ENCODE data around the gene CSMD2.

DNA sequence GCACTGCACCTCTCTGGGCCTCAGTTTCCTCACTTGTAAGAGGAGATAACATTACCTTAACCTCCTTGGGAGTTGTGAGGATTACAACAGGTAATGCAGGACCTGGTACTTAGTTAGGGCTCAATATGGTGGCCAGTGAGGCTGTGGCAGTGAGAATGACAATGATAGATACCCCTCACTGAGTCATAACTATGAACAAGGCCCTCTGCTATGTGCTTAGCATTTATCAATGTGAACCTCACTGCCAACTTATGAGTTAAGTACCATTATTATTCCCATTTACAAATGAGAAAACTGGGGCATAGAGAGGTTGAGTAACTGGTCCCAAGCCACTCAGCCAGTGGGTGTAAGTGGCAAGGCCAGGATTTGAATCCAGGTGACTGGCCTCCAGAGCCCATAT, 236.8 kb downstream of the CSMD2 start:
- no peak for TF ChIP-seq ZNF274 (IDR thresholded peaks at IDR 0.05; ENCODE audit: low read depth, low read length)
- no peak for TF ChIP-seq YY1 (IDR thresholded peaks at IDR 0.05; ENCODE audit: insufficient read depth, insufficient read length)
- TF ChIP-seq SUZ12 (IDR thresholded peaks at IDR 0.05; ENCODE audit: extremely low read depth, insufficient read depth, insufficient read length): no peak

Measured in NT2/D1 (cell line).